Parathyroid adenoma (tissue), 2 donors: ENCODE data around the gene RELL2.

Experiments
- H2AFZ ChIP-seq: fragments of 300-600 bp; sonication (generic); one replicate; pipeline ENCODE4 v1.7.0; 2017; ENCODE audit warnings: antibody characterized with exemption, mild to moderate bottlenecking
- H3K27ac ChIP-seq: fragments of 300-600 bp; sonication (generic); one replicate; pipeline ENCODE4 v1.7.0; 2017
- H3K27me3 ChIP-seq: fragments of 300-600 bp; sonication (generic); one replicate; pipeline ENCODE4 v1.7.0; 2017; ENCODE audit warnings: low read length; ENCODE audit not compliant: control insufficient read depth, insufficient read depth
- H3K36me3 ChIP-seq: fragments of 300-600 bp; sonication (generic); one replicate; pipeline ENCODE4 v1.7.0; 2017; ENCODE audit warnings: low read length; ENCODE audit not compliant: control insufficient read depth, insufficient read depth
- H3K4me1 ChIP-seq: fragments of 300-600 bp; sonication (generic); one replicate; pipeline ENCODE4 v1.7.0; 2017; ENCODE audit warnings: control low read depth
- H3K4me2 ChIP-seq: fragments of 300-600 bp; sonication (generic); one replicate; pipeline ENCODE4 v1.7.0; 2017; ENCODE audit warnings: low read length
- H3K4me3 ChIP-seq: fragments of 300-600 bp; sonication (generic); one replicate; pipeline ENCODE4 v1.7.0; 2017; ENCODE audit warnings: low read depth, low read length
- H3K79me2 ChIP-seq: fragments of 300-600 bp; sonication (generic); one replicate; pipeline ENCODE4 v1.7.0; 2017; ENCODE audit warnings: control low read depth
- H3K9ac ChIP-seq: fragments of 300-600 bp; sonication (generic); one replicate; pipeline ENCODE4 v1.7.0; 2017; ENCODE audit warnings: mild to moderate bottlenecking
- H3K9me3 ChIP-seq: fragments of 300-600 bp; sonication (generic); one replicate; pipeline ENCODE4 v1.7.0; 2017; ENCODE audit warnings: low read length; ENCODE audit not compliant: control insufficient read depth
- TF ChIP-seq, protein P1 (sequence below): fragments of 300-600 bp; sonication (generic); IDR thresholded peaks from one replicate; pipeline ENCODE4 v1.7.0; 2017; ENCODE audit warnings: antibody characterized with exemption, mild to moderate bottlenecking
- donor health status: primary hyperparathyroidism.

RELL2 gene

DNA sequence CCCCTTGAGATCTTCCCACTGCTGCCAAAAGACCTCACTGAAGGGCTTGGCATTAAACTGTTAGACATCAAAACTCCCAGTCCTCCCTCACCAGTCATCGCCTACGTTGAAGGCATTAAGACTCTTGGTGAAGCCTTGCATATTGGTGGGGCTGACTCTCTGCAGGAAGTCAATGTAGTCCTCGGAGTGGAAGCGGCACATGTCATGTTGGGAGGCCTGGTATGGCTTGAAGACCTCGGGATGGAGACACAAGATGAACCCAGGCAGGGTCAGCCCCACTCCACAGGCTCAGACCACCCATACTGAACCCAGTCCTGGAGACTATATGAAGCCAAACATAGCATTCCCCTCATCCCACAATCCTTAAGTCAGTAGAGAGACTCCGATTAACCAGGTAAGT lies 2.1 kb upstream of the RELL2 start:
- Histone ChIP-seq H3K27ac (no peak overlapping the region), H3K9me3 (no peaks in the 10 kb centered on the region), H3K4me1 (peaks cover 6% of the 10 kb centered on the region), H3K36me3 (no peaks in the 10 kb centered on the region), H2AFZ (no peak overlapping the region), H3K9ac (no peak overlapping the region), H3K27me3 (no peaks in the 10 kb centered on the region), H3K4me2 (no peak overlapping the region), H3K4me3 (no peak overlapping the region), H3K79me2 (peaks cover 23% of the 10 kb centered on the region)
- TF ChIP-seq, protein P1, sequence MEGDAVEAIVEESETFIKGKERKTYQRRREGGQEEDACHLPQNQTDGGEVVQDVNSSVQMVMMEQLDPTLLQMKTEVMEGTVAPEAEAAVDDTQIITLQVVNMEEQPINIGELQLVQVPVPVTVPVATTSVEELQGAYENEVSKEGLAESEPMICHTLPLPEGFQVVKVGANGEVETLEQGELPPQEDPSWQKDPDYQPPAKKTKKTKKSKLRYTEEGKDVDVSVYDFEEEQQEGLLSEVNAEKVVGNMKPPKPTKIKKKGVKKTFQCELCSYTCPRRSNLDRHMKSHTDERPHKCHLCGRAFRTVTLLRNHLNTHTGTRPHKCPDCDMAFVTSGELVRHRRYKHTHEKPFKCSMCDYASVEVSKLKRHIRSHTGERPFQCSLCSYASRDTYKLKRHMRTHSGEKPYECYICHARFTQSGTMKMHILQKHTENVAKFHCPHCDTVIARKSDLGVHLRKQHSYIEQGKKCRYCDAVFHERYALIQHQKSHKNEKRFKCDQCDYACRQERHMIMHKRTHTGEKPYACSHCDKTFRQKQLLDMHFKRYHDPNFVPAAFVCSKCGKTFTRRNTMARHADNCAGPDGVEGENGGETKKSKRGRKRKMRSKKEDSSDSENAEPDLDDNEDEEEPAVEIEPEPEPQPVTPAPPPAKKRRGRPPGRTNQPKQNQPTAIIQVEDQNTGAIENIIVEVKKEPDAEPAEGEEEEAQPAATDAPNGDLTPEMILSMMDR, result no peak

DNA sequence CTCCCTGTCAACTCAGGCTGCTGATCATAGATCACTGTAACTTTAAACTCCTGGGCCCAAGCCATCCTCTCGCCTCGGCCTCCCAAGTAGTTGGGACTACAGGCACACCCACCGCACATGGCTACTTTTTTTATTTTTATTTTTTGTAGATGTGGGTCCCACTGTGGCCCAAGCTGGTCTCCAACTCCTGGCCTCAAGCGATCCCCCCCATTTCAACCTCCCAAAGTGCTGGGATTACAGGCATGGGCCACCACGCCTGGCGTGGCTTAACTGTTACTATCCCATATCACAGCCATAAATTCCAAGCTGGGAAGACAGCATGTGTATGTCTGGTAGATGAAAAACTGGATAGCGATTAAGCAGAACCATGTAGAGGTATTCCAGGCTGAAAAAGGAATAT lies 1.2 kb upstream of the RELL2 start:
- peak overlapping the region; percentile 84 for H3K4me2 ChIP-seq
- no peaks in the 10 kb centered on the region for H3K36me3 ChIP-seq
- H3K79me2 ChIP-seq, result peaks cover 23% of the 10 kb centered on the region
- TF ChIP-seq, protein P1, result no peak
- H3K9ac ChIP-seq, result no peak overlapping the region
- no peak overlapping the region for H3K27ac ChIP-seq
- H2AFZ ChIP-seq, result no peak overlapping the region
- H3K9me3 ChIP-seq, result no peaks in the 10 kb centered on the region
- H3K27me3 ChIP-seq, result no peaks in the 10 kb centered on the region
- H3K4me1 ChIP-seq, result peaks cover 6% of the 10 kb centered on the region
- H3K4me3 ChIP-seq, result peak overlapping the region; percentile 90

DNA sequence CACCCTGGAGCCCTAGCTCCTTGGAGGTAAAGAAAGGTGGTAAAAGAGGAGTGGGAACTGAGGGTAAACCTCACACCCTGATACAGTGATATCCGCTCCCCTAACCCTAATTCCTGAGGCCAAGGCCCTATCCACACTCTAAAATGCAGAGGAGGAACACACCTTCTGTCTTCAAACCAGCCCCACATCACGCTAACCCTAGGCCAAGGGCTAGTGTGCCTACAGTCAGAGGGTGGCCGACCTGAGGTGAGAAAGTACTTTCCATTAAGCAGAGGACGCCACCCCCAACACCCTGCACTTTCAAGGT lies 738 bp upstream of the RELL2 start:
- H2AFZ ChIP-seq, result peak overlapping the region; percentile 82
- TF ChIP-seq, protein P1, result no peak
- H3K4me2 ChIP-seq, result peak overlapping the region; percentile 84
- no peaks in the 10 kb centered on the region for H3K36me3 ChIP-seq
- H3K9ac ChIP-seq, result peak overlapping the region; percentile 3
- peaks cover 6% of the 10 kb centered on the region for H3K4me1 ChIP-seq
- H3K27me3 ChIP-seq, result no peaks in the 10 kb centered on the region
- peaks cover 23% of the 10 kb centered on the region for H3K79me2 ChIP-seq
- H3K9me3 ChIP-seq, result no peaks in the 10 kb centered on the region
- H3K27ac ChIP-seq, result peak overlapping the region; percentile 91
- peak overlapping the region; percentile 90 for H3K4me3 ChIP-seq

DNA sequence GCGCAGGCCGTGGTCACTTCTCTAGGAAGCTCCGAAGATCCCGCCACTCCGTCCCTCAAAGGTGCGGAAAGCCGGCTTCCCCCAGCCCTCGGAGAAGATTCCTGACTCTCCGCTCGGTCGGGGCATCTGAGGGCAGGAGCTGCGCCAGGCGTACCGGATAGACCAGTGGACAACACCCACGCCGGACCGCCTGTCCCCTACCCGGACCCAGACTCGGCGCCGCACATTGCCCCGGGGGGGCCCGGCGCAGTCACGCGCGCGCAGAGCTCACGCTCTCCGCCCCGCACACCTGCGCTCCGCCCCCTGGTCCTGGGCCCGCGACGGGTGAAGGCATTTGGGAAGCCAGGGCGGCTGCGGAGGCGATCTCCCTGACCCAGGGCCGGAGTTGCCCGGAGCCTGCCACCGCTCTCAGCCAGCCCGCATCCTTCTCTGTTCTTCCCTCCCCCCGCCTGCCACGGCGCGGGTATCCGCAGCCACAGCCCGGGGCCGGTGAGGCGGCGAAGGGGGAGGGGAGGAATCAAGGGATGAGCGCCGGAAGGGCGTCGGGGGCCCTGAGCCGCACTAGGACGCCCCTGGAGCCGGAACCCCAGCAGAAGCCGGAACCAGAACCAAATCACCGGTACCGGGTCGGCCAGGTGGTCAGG lies 448 bp downstream of the RELL2 start:
- peak overlapping the region; percentile 95 for H2AFZ ChIP-seq
- H3K79me2 ChIP-seq, result peaks cover 23% of the 10 kb centered on the region
- peak overlapping the region; percentile 72 for H3K4me2 ChIP-seq
- H3K9ac ChIP-seq, result peak overlapping the region; percentile 49
- peak overlapping the region; percentile 91 for H3K27ac ChIP-seq
- no peaks in the 10 kb centered on the region for H3K36me3 ChIP-seq
- H3K4me1 ChIP-seq, result peaks cover 6% of the 10 kb centered on the region
- no peaks in the 10 kb centered on the region for H3K9me3 ChIP-seq
- TF ChIP-seq, protein P1, result no peak
- peak overlapping the region; percentile 90 for H3K4me3 ChIP-seq
- H3K27me3 ChIP-seq, result no peaks in the 10 kb centered on the region

DNA sequence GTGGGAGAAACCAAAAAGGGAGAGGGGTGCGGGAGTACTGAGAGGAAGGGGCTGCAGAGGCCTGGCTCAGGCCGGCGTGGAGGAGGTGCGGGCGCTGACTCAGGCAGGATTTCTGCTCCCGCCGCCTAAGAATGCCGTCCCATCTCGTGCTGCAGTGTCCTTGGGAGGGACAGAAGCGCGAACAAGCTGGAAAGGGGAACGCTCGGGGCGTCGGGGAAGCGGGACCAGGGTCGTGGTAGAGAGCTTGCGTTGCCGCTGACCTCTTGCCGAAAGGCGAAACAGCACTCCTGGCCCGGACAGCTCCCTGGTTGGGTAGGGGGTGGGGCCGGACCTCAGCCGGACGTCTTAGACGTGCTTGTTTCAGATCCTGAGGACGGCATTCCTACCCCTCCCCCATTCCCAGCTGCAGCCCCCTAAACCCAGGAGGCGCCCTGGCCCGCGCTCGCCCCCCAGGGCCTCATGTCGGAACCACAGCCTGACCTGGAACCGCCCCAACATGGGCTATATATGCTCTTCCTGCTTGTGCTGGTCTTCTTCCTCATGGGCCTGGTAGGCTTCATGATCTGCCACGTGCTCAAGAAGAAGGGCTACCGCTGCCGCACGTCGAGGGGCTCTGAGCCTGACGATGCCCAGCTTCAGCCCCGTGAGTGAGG lies 1.1 kb downstream of the RELL2 start:
- peak overlapping the region; percentile 49 for H3K9ac ChIP-seq
- peak overlapping the region; percentile 90 for H3K4me3 ChIP-seq
- TF ChIP-seq, protein P1, result peak; percentile 58
- peaks cover 6% of the 10 kb centered on the region for H3K4me1 ChIP-seq
- H3K4me2 ChIP-seq, result peak overlapping the region; percentile 72
- H3K9me3 ChIP-seq, result no peaks in the 10 kb centered on the region
- peak overlapping the region; percentile 91 for H3K27ac ChIP-seq
- peaks cover 19% of the 10 kb centered on the region for H3K79me2 ChIP-seq
- peak overlapping the region; percentile 95 for H2AFZ ChIP-seq
- H3K36me3 ChIP-seq, result no peaks in the 10 kb centered on the region
- H3K27me3 ChIP-seq, result no peaks in the 10 kb centered on the region
